HTERT RPE-1 (cell line): ENCODE measurements around the gene STX3.
"Not testable (repeated sequence)": the region's sequence is repeated elsewhere in the genome, so short reads cannot be mapped to it uniquely, and the experiment has no call there.

ENCODE experiments used
- in situ Hi-C: fragments of 300-500 bp; cut with MboI; formaldehyde crosslinking; loops from 4 replicates; pipeline ENCODE4 v1.14.3; 2020; ENCODE audit warnings: low sequenced_read_pairs

STX3 gene

GRCh38 chr11:59829358-59829757 is 74.2 kb downstream of the STX3 start:
- in situ Hi-C loops = no loop called here

- in situ Hi-C loops = no loop called here
These were observed 78.4 kb downstream of the STX3 start for GRCh38 chr11:59833602-59834001.

- in situ Hi-C loops = no loop called here
These were observed 84.4 kb downstream of the STX3 start for GRCh38 chr11:59839615-59840014.

GRCh38 chr11:59841514-59841913 is 86.3 kb downstream of the STX3 start:
- in situ Hi-C loops = no loop called here

- in situ Hi-C loops = no loop called here
These were observed 87.1 kb downstream of the STX3 start for GRCh38 chr11:59842316-59842715.

- in situ Hi-C loops = no loop called here
These were observed 90.2 kb downstream of the STX3 start, which contains the start of gene CBLIF for GRCh38 chr11:59845399-59845798. Gene CBLIF (minus strand): TSS chr11:59845499. CDS start chr11:59845453, 46 bp downstream.

- in situ Hi-C loops = no loop called here
These were observed 91.4 kb downstream of the STX3 start for GRCh38 chr11:59846556-59846955.

GRCh38 chr11:59847626-59848025 is 92.5 kb downstream of the STX3 start:
- in situ Hi-C loops = no loop called here

GRCh38 chr11:59848439-59848838 is 93.3 kb downstream of the STX3 start:
- in situ Hi-C loops = not testable (repeated sequence)

- in situ Hi-C loops = no loop called here
These were observed 94.0 kb downstream of the STX3 start for GRCh38 chr11:59849129-59849528.

- in situ Hi-C loops = not testable (repeated sequence)
These were observed 94.4 kb downstream of the STX3 start for GRCh38 chr11:59849551-59849950.

GRCh38 chr11:59851416-59851815 is 96.2 kb downstream of the STX3 start:
- in situ Hi-C loops = not testable (repeated sequence)

GRCh38 chr11:59854871-59855270 is 99.7 kb downstream of the STX3 start:
- in situ Hi-C loops = no loop called here
